Loucy (cell line): Measurements from ENCODE around the gene PRDM5.

Source experiments
- H2AFZ ChIP-seq: fragments of 200-600 bp; sonication (generic); 2 replicates; pipeline ENCODE4 v1.6.0; 2016; ENCODE audit warnings: antibody characterized with exemption, mild to moderate bottlenecking, low read length, moderate library complexity
- H3F3A ChIP-seq: fragments of 200-600 bp; 2 replicates; pipeline ENCODE4 v1.6.0; 2016; ENCODE audit warnings: antibody characterized with exemption, low read depth, mild to moderate bottlenecking
- H3K27me3 ChIP-seq: fragments of 200-600 bp; sonication (generic); 2 replicates; pipeline ENCODE4 v1.6.1; 2014; ENCODE audit warnings: low read length, mild to moderate bottlenecking; ENCODE audit not compliant: insufficient read depth, poor library complexity, severe bottlenecking
- H3K36me3 ChIP-seq: fragments of 200-600 bp; sonication (generic); 2 replicates; pipeline ENCODE4 v1.6.1; 2016; ENCODE audit warnings: low read length; ENCODE audit not compliant: insufficient read depth
- H3K4me1 ChIP-seq: fragments of 200-600 bp; sonication (generic); 2 replicates; pipeline ENCODE4 v1.5.1; 2014; ENCODE audit warnings: low read length, mild to moderate bottlenecking; ENCODE audit not compliant: insufficient read depth, poor library complexity, severe bottlenecking
- H3K4me2 ChIP-seq: fragments of 200-600 bp; sonication (generic); 2 replicates; pipeline ENCODE4 v1.6.0; 2014; ENCODE audit warnings: antibody characterized with exemption, low read length, low read depth, mild to moderate bottlenecking; ENCODE audit not compliant: poor library complexity, severe bottlenecking
- H3K4me3 ChIP-seq: fragments of 200-600 bp; sonication (generic); 2 replicates; pipeline ENCODE4 v1.5.1; 2014; ENCODE audit warnings: low read length, mild to moderate bottlenecking, mixed read lengths; ENCODE audit not compliant: poor library complexity, severe bottlenecking
- H3K79me2 ChIP-seq: fragments of 200-600 bp; sonication (generic); 2 replicates; pipeline ENCODE4 v1.6.1; 2014; ENCODE audit warnings: low read length; ENCODE audit not compliant: insufficient read depth
- H3K9ac ChIP-seq: fragments of 200-600 bp; sonication (generic); 2 replicates; pipeline ENCODE4 v1.6.0; 2014; ENCODE audit warnings: mild to moderate bottlenecking, low read depth, low read length, moderate library complexity; ENCODE audit not compliant: poor library complexity, severe bottlenecking
- H3K9me2 ChIP-seq: fragments of 200-600 bp; sonication (generic); replicated peaks from 2 replicates; pipeline ENCODE4 v1.6.1; 2016; ENCODE audit warnings: low read depth, low read length, mixed read lengths
- H3K9me3 ChIP-seq: fragments of 200-600 bp; sonication (generic); 2 replicates; pipeline ENCODE4 v1.6.1; 2014; ENCODE audit warnings: mild to moderate bottlenecking, antibody characterized with exemption, low read length, low read depth; ENCODE audit not compliant: insufficient read depth
- H4K20me1 ChIP-seq: fragments of 200-600 bp; sonication (generic); 2 replicates; pipeline ENCODE4 v1.6.0; 2014; ENCODE audit warnings: antibody characterized with exemption, low read length, mild to moderate bottlenecking; ENCODE audit not compliant: insufficient read depth, poor library complexity, severe bottlenecking
- CTCF ChIP-seq: fragments of 200-600 bp; sonication (generic); conservative IDR thresholded peaks from 2 replicates; pipeline ENCODE4 v1.5.1; 2014; ENCODE audit warnings: mild to moderate bottlenecking, antibody characterized with exemption, low read length
- EZH2phosphoT487 ChIP-seq: fragments of 200-600 bp; IDR thresholded peaks from 2 replicates; pipeline ENCODE4 v1.6.1; 2018; ENCODE audit warnings: antibody characterized with exemption, mild to moderate bottlenecking, moderate library complexity, borderline replicate concordance

The PRDM5 gene

GRCh38 chr4:120901731-120902130 lies 20.8 kb downstream of the PRDM5 start:
- Histone ChIP-seq H3K4me2 (no peak overlapping the region), H3K27me3 (no peaks in the 10 kb centered on the region), H3K79me2 (no peaks in the 10 kb centered on the region), H3K4me1 (no peaks in the 10 kb centered on the region), H3K9me2 (no peaks in the 10 kb centered on the region), H3K36me3 (no peaks in the 10 kb centered on the region), H3K9me3 (no peaks in the 10 kb centered on the region), H2AFZ (no peak overlapping the region), H3F3A (no peaks in the 10 kb centered on the region), H3K4me3 (no peak overlapping the region), H3K9ac (no peak overlapping the region), H4K20me1 (no peaks in the 10 kb centered on the region)
- no peak for TF ChIP-seq EZH2phosphoT487
- no peak for TF ChIP-seq CTCF

- Histone ChIP-seq H3K36me3 (no peaks in the 10 kb centered on the region), H3K79me2 (no peaks in the 10 kb centered on the region), H3K27me3 (no peaks in the 10 kb centered on the region), H3K4me1 (no peaks in the 10 kb centered on the region), H2AFZ (no peak overlapping the region), H3K4me3 (no peak overlapping the region), H3K9me2 (no peaks in the 10 kb centered on the region), H3K4me2 (no peak overlapping the region), H3K9me3 (no peaks in the 10 kb centered on the region; the same call in 1 of the 2 replicates), H3K9ac (no peak overlapping the region), H3F3A (no peaks in the 10 kb centered on the region), H4K20me1 (no peaks in the 10 kb centered on the region)
- TF ChIP-seq EZH2phosphoT487 (no peak), CTCF (no peak)
These were observed 24.4 kb downstream of the PRDM5 start for GRCh38 chr4:120897981-120898719.

GRCh38 chr4:120895554-120895953 lies 27.0 kb downstream of the PRDM5 start:
- TF ChIP-seq CTCF (no peak), EZH2phosphoT487 (no peak)
- Histone ChIP-seq H3K36me3 (no peaks in the 10 kb centered on the region), H2AFZ (no peak overlapping the region), H3F3A (no peaks in the 10 kb centered on the region), H3K27me3 (no peaks in the 10 kb centered on the region), H3K9me3 (no peaks in the 10 kb centered on the region; the same call in 1 of the 2 replicates), H3K9ac (no peak overlapping the region), H4K20me1 (no peaks in the 10 kb centered on the region), H3K4me3 (no peak overlapping the region), H3K4me2 (no peak overlapping the region), H3K4me1 (no peaks in the 10 kb centered on the region), H3K9me2 (no peaks in the 10 kb centered on the region), H3K79me2 (no peaks in the 10 kb centered on the region)
